Measurements from ENCODE around the gene SPSB3.

DNA sequence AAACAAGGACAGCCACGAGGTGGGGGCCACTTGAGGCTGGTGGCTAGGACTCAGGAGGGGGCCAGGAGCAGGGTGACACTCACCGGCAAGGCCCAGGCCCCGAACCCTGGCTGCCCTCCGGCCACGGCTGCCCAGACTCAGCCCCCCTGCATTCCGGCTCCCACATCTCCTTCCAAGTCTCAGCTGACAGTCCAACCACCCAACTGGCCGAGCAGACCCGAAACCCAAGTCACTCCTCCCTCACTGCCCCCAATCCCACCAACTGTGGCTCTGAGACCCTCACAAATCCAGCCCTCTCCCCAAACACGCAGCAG, 34.9 kb upstream of the SPSB3 start:
- TF ChIP-seq EZH2 (IDR thresholded peaks at IDR 0.05; ENCODE audit: borderline replicate concordance, low read depth, low read length), result no peak
- TF ChIP-seq POLR2AphosphoS2 (IDR thresholded peaks at IDR 0.05; ENCODE audit: low read length), result no peak
- TF ChIP-seq RFX5 (IDR thresholded peaks at IDR 0.05; ENCODE audit: low read depth, low read length), result no peak
- no peak for TF ChIP-seq STAT5A (IDR thresholded peaks at IDR 0.05; ENCODE audit: borderline replicate concordance, low read length)
- TF ChIP-seq DNMT1 (IDR thresholded peaks at IDR 0.05), result no peak
- TF ChIP-seq, protein P1, sequence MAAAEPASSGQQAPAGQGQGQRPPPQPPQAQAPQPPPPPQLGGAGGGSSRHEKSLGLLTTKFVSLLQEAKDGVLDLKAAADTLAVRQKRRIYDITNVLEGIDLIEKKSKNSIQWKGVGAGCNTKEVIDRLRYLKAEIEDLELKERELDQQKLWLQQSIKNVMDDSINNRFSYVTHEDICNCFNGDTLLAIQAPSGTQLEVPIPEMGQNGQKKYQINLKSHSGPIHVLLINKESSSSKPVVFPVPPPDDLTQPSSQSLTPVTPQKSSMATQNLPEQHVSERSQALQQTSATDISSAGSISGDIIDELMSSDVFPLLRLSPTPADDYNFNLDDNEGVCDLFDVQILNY (CRISPR knock-in tag; IDR thresholded peaks at IDR 0.05), result no peak

All from K562 (cell line).